Karpas-422 (cell line): ENCODE data around the gene IER2. TPM values are rescaled to one million over a fixed set of nuclear protein-coding genes. Genes with fewer than 3 reads are reported as not detected.

Source experiments
- DNase-seq: peaks from one replicate; pipeline ENCODE4 v3.0.0-alpha.2; 2015
- H2AFZ ChIP-seq: fragments of 200-600 bp; sonication (generic); 2 replicates; pipeline ENCODE4 v1.6.1; 2014; ENCODE audit warnings: antibody characterized with exemption, low read length, mixed read lengths
- H3K27ac ChIP-seq: fragments of 200-600 bp; sonication (generic); 2 replicates; pipeline ENCODE4 v1.5.1; 2014; ENCODE audit warnings: mild to moderate bottlenecking, low read length, moderate library complexity
- H3K27me3 ChIP-seq: fragments of 200-600 bp; sonication (generic); 2 replicates; pipeline ENCODE4 v1.6.1; 2014; ENCODE audit warnings: low read length, mixed read lengths
- H3K36me3 ChIP-seq: fragments of 200-600 bp; sonication (generic); 2 replicates; pipeline ENCODE4 v1.6.1; 2014; ENCODE audit warnings: low read length, mixed read lengths; ENCODE audit not compliant: insufficient read depth
- H3K4me1 ChIP-seq: fragments of 200-600 bp; sonication (generic); 2 replicates; pipeline ENCODE4 v1.6.1; 2014; ENCODE audit warnings: mild to moderate bottlenecking, low read length, mixed read lengths
- H3K4me2 ChIP-seq: fragments of 200-600 bp; sonication (generic); 2 replicates; pipeline ENCODE4 v1.6.1; 2014; ENCODE audit warnings: low read length, low read depth, mild to moderate bottlenecking; ENCODE audit not compliant: poor library complexity, severe bottlenecking
- H3K4me3 ChIP-seq: fragments of 200-600 bp; sonication (generic); 2 replicates; pipeline ENCODE4 v1.5.1; 2014; ENCODE audit warnings: mild to moderate bottlenecking, antibody characterized with exemption, low read length, mixed read lengths
- H3K79me2 ChIP-seq: fragments of 200-600 bp; sonication (generic); 2 replicates; pipeline ENCODE4 v1.6.1; 2014; ENCODE audit warnings: mild to moderate bottlenecking, low read length, mixed read lengths
- H3K9ac ChIP-seq: fragments of 200-600 bp; sonication (generic); 2 replicates; pipeline ENCODE4 v1.6.0; 2014; ENCODE audit warnings: low read length
- H3K9me2 ChIP-seq: fragments of 200-600 bp; sonication (generic), shearing (Covaris generic); replicated peaks from 2 replicates; pipeline ENCODE4 v1.6.0; 2014; ENCODE audit warnings: mild to moderate bottlenecking, low read length, moderate library complexity; ENCODE audit not compliant: insufficient read depth
- H3K9me3 ChIP-seq: fragments of 300-700, 200-600 bp; sonication (generic); 2 replicates; pipeline ENCODE4 v1.6.1; 2014; ENCODE audit warnings: low read length, mixed read lengths
- H4K20me1 ChIP-seq: fragments of 200-600 bp; sonication (generic); 2 replicates; pipeline ENCODE4 v1.6.1; 2014; ENCODE audit warnings: mild to moderate bottlenecking, antibody characterized with exemption, low read length, low read depth; ENCODE audit not compliant: insufficient read depth
- total RNA-seq: library from RNA; depleted of rRNA; stranded (reverse); fragments of >200 nt; shearing (Covaris generic); gene quantifications from 2 replicates; pipeline ENCODE4 v1.2.3, GENCODE V29; 2014; ENCODE audit warnings: low replicate concordance

The IER2 gene
- total RNA-seq, 1 experiment from 2014 or later = 7.3 TPM

- no peaks in the 10 kb centered on the region for H3K9me2 ChIP-seq
- H3K36me3 ChIP-seq = peaks cover 7% of the 10 kb centered on the region
- peaks cover 17% of the 10 kb centered on the region; the same call in 1 of the 2 replicates for H4K20me1 ChIP-seq
- H3K27me3 ChIP-seq = no peaks in the 10 kb centered on the region
- peak overlapping the region; percentile 97 for H3K27ac ChIP-seq
- no peaks in the 10 kb centered on the region for H3K9me3 ChIP-seq
- peak overlapping the region; percentile 90 for H3K4me3 ChIP-seq
- H3K9ac ChIP-seq = peak overlapping the region; percentile 97
- peak overlapping the region; percentile 67; the same call in 1 of the 2 replicates for H2AFZ ChIP-seq
- H3K4me2 ChIP-seq = peak overlapping the region; percentile 99
- peaks cover 18% of the 10 kb centered on the region for H3K79me2 ChIP-seq
- peak; percentile 93 for DNase-seq
- H3K4me1 ChIP-seq = peaks cover 55% of the 10 kb centered on the region
These were observed 45.8 kb upstream of the IER2 start for GRCh38 chr19:13104360-13104847.

DNA sequence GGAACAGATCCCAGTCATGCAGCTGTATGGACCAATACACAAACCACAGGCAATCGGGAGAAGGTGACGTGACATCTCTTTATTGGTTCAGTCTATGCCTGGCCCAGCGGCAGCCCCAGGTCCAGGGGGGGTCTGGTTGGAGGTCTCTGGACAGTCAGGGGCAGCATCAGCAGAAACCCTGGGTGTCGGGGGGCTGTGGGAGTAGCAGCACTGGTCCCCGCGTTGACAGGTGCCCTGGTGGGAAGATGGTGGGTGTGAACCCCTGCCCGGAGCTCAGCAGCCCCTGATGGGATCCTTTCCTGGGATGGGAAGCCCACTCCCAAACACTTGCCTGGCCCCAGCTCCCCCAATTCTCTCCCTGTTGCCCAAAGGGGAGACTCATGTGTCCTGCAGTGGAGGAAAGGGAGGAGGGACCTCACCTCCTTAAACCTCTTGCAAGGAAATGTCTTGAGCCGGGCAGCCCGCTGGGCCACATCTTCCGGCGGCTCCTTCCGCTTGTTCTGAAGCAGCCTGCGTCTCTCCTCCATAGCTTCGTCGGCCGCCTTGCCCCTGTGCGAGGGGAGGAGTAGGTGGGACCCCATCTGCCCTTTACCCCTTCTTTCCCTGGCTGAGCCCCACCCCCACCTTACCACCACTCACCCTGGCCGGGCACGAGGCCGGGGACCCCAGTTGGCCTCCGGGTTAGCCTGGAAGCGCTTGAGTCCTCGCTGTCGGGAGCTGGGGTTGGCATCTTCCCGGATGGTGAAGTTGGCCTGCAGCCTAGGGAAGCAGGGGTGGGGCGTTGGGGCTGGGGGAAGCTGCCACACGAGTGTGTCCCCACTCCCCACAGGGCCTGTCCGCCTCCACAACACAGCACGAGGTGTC is 45.1 kb upstream of the IER2 start:
- H3K9me2 ChIP-seq = no peaks in the 10 kb centered on the region
- H3K27me3 ChIP-seq = no peaks in the 10 kb centered on the region
- H3K36me3 ChIP-seq = peaks cover 5% of the 10 kb centered on the region
- peak overlapping the region; percentile 97 for H3K9ac ChIP-seq
- peak overlapping the region; percentile 97 for H3K27ac ChIP-seq
- peak overlapping the region; percentile 67; the same call in 1 of the 2 replicates for H2AFZ ChIP-seq
- peaks cover 18% of the 10 kb centered on the region for H3K79me2 ChIP-seq
- H3K9me3 ChIP-seq = no peaks in the 10 kb centered on the region
- peak overlapping the region; percentile 90 for H3K4me3 ChIP-seq
- peak; percentile 84 for DNase-seq
- H4K20me1 ChIP-seq = peaks cover 15% of the 10 kb centered on the region; the same call in 1 of the 2 replicates
- peaks cover 55% of the 10 kb centered on the region for H3K4me1 ChIP-seq
- peak overlapping the region; percentile 99 for H3K4me2 ChIP-seq

GRCh38 chr19:13109361-13110098 is 40.7 kb upstream of the IER2 start:
- H3K36me3 ChIP-seq = peaks cover 3% of the 10 kb centered on the region; the same call in 1 of the 2 replicates
- no peak overlapping the region for H3K27ac ChIP-seq
- H3K4me2 ChIP-seq = no peak overlapping the region
- H3K79me2 ChIP-seq = peaks cover 7% of the 10 kb centered on the region; the same call in 1 of the 2 replicates
- H3K4me3 ChIP-seq = no peak overlapping the region
- no peak overlapping the region for H3K9ac ChIP-seq
- no peak overlapping the region for H2AFZ ChIP-seq
- H3K27me3 ChIP-seq = no peaks in the 10 kb centered on the region
- no peaks in the 10 kb centered on the region for H4K20me1 ChIP-seq
- H3K4me1 ChIP-seq = peaks cover 18% of the 10 kb centered on the region
- no peak for DNase-seq
- H3K9me2 ChIP-seq = no peaks in the 10 kb centered on the region
- H3K9me3 ChIP-seq = no peaks in the 10 kb centered on the region

DNA sequence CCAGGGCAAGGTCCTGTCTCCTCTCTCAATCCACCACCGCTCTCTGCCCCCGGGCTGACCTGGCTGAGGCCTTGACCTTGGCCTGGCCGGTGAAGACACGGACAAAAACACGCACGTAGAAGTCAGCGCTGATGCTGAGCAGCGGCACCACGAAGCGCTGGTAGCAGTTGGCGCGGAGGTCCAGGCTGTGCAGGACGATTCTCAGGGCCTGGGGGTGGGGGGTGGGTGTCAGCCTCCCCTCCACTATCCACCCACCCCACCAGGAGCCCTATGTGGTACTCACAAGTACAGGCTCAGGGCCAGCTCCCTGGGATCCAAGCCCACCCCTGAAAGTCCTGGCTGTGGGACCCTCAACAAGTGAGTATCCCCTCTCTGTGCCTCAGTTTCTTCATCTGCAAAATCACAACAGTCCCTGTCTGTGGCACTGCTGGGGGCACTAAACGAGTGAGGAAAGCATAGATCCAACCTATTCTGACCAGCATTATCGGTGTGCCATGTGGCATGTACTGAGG is 40.1 kb upstream of the IER2 start:
- no peaks in the 10 kb centered on the region for H4K20me1 ChIP-seq
- DNase-seq = peak; percentile 35
- no peak overlapping the region for H3K27ac ChIP-seq
- no peak overlapping the region for H2AFZ ChIP-seq
- H3K9me2 ChIP-seq = no peaks in the 10 kb centered on the region
- no peak overlapping the region for H3K9ac ChIP-seq
- peaks cover 9% of the 10 kb centered on the region for H3K79me2 ChIP-seq
- no peak overlapping the region for H3K4me3 ChIP-seq
- H3K36me3 ChIP-seq = peaks cover 3% of the 10 kb centered on the region; the same call in 1 of the 2 replicates
- H3K9me3 ChIP-seq = no peaks in the 10 kb centered on the region
- no peak overlapping the region for H3K4me2 ChIP-seq
- peaks cover 17% of the 10 kb centered on the region for H3K4me1 ChIP-seq
- no peaks in the 10 kb centered on the region for H3K27me3 ChIP-seq

DNA sequence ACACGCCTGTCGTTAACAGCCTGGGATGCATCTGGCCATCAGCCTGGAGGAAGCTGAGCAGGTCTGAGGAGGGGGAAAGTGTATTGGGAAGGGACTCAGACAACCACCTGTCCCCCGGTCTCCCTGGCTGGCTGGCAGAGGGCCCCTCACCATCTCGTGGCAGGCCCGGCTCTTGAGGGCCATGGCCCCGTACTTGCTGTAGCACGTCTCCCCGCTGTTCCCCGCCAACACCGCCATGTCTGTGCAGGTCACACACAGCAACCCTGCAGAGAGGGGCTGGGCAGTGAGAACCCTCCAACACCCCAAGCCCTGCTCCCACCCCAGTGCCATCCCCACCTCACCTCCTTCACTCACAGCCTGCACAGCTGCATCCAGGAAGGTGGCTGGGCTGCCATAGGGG is 37.7 kb upstream of the IER2 start:
- peaks cover under 1% of the 10 kb centered on the region; the same call in 1 of the 2 replicates for H3K36me3 ChIP-seq
- H3K9me2 ChIP-seq = no peaks in the 10 kb centered on the region
- no peak overlapping the region for H3K4me3 ChIP-seq
- peaks cover 19% of the 10 kb centered on the region for H3K79me2 ChIP-seq
- no peak for DNase-seq
- no peak overlapping the region for H3K4me2 ChIP-seq
- peaks cover 20% of the 10 kb centered on the region for H3K4me1 ChIP-seq
- H3K9me3 ChIP-seq = no peaks in the 10 kb centered on the region
- no peak overlapping the region for H3K9ac ChIP-seq
- H3K27me3 ChIP-seq = no peaks in the 10 kb centered on the region
- H2AFZ ChIP-seq = no peak overlapping the region
- no peak overlapping the region for H3K27ac ChIP-seq
- H4K20me1 ChIP-seq = no peaks in the 10 kb centered on the region

GRCh38 chr19:13115936-13116281 is 34.3 kb upstream of the IER2 start:
- Histone ChIP-seq H3K36me3 (no peaks in the 10 kb centered on the region), H3K4me1 (peaks cover 44% of the 10 kb centered on the region), H3K27me3 (no peaks in the 10 kb centered on the region), H3K9me2 (no peaks in the 10 kb centered on the region), H3K27ac (peak overlapping the region; percentile 36; the same call in 1 of the 2 replicates), H3K4me2 (peak overlapping the region; percentile 91), H3K9me3 (no peaks in the 10 kb centered on the region), H3K79me2 (peaks cover 44% of the 10 kb centered on the region), H3K4me3 (peak overlapping the region; percentile 97), H2AFZ (peak overlapping the region; percentile 14; the same call in 1 of the 2 replicates), H4K20me1 (peaks cover 21% of the 10 kb centered on the region), H3K9ac (peak overlapping the region; percentile 84)
- DNase-seq = no peak

- H3K9ac ChIP-seq = peak within 1 kb of the TSS; percentile 84
These were observed 33.7 kb upstream of the IER2 start, which contains the start of gene TRMT1 for GRCh38 chr19:13116282-13117175. TRMT1 (minus strand) TSS chr19:13116740; CDS start chr19:13116399, 341 bp downstream.

More at GRCh38 chr19:13116282-13117175, 33.7 kb upstream of the IER2 start, which contains the start of gene TRMT1:
- no peaks in the 10 kb centered on the region for H3K9me2 ChIP-seq
- H3K27ac ChIP-seq = peak within 1 kb of the TSS; percentile 55
- H4K20me1 ChIP-seq = peaks cover 27% of the 10 kb centered on the region
- H2AFZ ChIP-seq = peak within 1 kb of the TSS; percentile 73; the same call in 1 of the 2 replicates
- H3K4me2 ChIP-seq = peak within 1 kb of the TSS; percentile 91
- H3K4me1 ChIP-seq = peaks cover 44% of the 10 kb centered on the region
- no peaks in the 10 kb centered on the region for H3K27me3 ChIP-seq
- peak; percentile 97 for DNase-seq
- peaks cover 50% of the 10 kb centered on the region for H3K79me2 ChIP-seq
- no peaks in the 10 kb centered on the region for H3K9me3 ChIP-seq
- H3K4me3 ChIP-seq = peak within 1 kb of the TSS; percentile 97
- no peaks in the 10 kb centered on the region for H3K36me3 ChIP-seq
